ENCODE results near the gene SIM1.

Gene SIM1

DNA sequence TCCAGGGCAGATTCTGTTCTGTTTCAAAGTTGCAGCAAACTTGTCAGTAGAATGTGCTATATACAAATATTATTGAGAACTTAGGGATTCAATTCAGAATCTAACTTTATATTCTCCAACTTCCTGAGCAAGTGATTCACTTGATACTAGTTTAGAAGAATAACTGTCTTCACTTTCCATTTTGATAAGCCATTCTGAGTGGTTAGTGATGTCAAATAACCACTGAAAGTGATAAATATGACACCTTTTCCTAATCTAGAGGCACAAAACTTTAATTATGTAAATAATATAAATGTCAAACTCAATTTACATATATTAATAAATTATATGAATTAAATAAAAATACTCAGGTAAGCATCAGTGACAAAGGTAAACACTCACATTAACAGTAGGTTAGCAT is 20.5 kb upstream of the SIM1 start:
- no peak overlapping the region for H4K91ac ChIP-seq (ENCODE audit: low read length)
- no peaks in the 10 kb centered on the region for H3K4me1 ChIP-seq (ENCODE audit: control insufficient read depth, insufficient read depth, low read depth, low read length)
- H3K18ac ChIP-seq (ENCODE audit: low read depth in 1 of 2, low read length in 2 of 2), result no peak overlapping the region
- H3K14ac ChIP-seq (ENCODE audit: low read length in 2 of 2), result no peak overlapping the region
- H2BK15ac ChIP-seq (ENCODE audit: low read depth, poor library complexity, severe bottlenecking), result no peak overlapping the region
- no peak overlapping the region for H3K9ac ChIP-seq (ENCODE audit: low read length)
- no peak overlapping the region for H3K4ac ChIP-seq (ENCODE audit: low read depth in 1 of 2, low read length in 2 of 2)
- H3K4me2 ChIP-seq (ENCODE audit: low read length, poor library complexity, severe bottlenecking), result no peak overlapping the region
- no peaks in the 10 kb centered on the region for H3K36me3 ChIP-seq (ENCODE audit: control insufficient read depth in 1 of 2, insufficient read depth in 2 of 2, low read depth in 1 of 2, low read length in 2 of 2)
- H3K9me3 ChIP-seq (ENCODE audit: control insufficient read depth, low read length), result no peaks in the 10 kb centered on the region
- no peak overlapping the region for H3K27ac ChIP-seq (ENCODE audit: low read length, poor library complexity, severe bottlenecking)
- H2BK5ac ChIP-seq (ENCODE audit: low read depth, low read length, poor library complexity, severe bottlenecking), result no peak overlapping the region
- no peak overlapping the region for H4K8ac ChIP-seq (ENCODE audit: low read length)
- no peak overlapping the region for H2BK12ac ChIP-seq (ENCODE audit: low read length in 2 of 2)
- H3K79me1 ChIP-seq (replicated peaks; ENCODE audit: low read length, poor library complexity, severe bottlenecking), result no peaks in the 10 kb centered on the region
- H3K4me3 ChIP-seq (ENCODE audit: insufficient read depth in 1 of 2, low read depth in 1 of 2, low read length in 2 of 2), result no peak overlapping the region
- no peak overlapping the region for H2AK5ac ChIP-seq (ENCODE audit: low read length, severe bottlenecking)
- DNase-seq, result no peak
- H3K23ac ChIP-seq (ENCODE audit: low read length in 2 of 2), result no peak overlapping the region
- no peak overlapping the region for H2AFZ ChIP-seq (ENCODE audit: low read depth, low read length)
- H2BK120ac ChIP-seq (ENCODE audit: low read depth, low read length), result no peak overlapping the region
- no peaks in the 10 kb centered on the region for H3K27me3 ChIP-seq (ENCODE audit: control insufficient read depth in 1 of 2, insufficient read depth in 1 of 2, low read length in 2 of 2)

DNA sequence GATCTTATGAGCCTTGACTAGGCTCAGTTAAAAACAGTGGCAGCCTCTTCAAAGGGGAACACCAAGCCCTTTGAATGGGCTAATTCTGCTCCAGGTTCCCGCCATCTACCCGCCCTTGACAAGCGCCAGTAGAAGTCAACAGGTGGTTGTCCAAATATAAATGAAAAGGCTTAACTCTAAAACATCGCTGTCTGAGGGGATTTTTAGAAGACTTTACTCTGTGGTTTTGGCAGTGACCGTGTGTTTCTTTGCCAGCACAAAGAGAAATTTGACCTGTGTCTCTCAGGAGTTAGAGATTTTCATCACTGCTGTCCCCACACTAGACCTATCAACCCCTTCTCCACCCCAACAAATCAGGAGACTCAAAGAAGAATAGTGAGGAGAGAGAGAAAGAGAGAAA is 19.8 kb upstream of the SIM1 start:
- 97% methylated on average over 3 of the region's 5 CpGs for WGBS
- Histone ChIP-seq H3K79me1 (replicated peaks; ENCODE audit: low read length, poor library complexity, severe bottlenecking) (no peaks in the 10 kb centered on the region), H2AFZ (ENCODE audit: low read depth, low read length) (no peak overlapping the region), H3K4me1 (ENCODE audit: control insufficient read depth, insufficient read depth, low read depth, low read length) (no peaks in the 10 kb centered on the region), H2BK5ac (ENCODE audit: low read depth, low read length, poor library complexity, severe bottlenecking) (no peak overlapping the region), H3K9me3 (ENCODE audit: control insufficient read depth, low read length) (no peaks in the 10 kb centered on the region), H4K8ac (ENCODE audit: low read length) (no peak overlapping the region), H2AK5ac (ENCODE audit: low read length, severe bottlenecking) (no peak overlapping the region), H3K23ac (ENCODE audit: low read length in 2 of 2) (no peak overlapping the region), H3K14ac (ENCODE audit: low read length in 2 of 2) (no peak overlapping the region), H3K18ac (ENCODE audit: low read depth in 1 of 2, low read length in 2 of 2) (no peak overlapping the region), H2BK120ac (ENCODE audit: low read depth, low read length) (no peak overlapping the region), H3K27ac (ENCODE audit: low read length, poor library complexity, severe bottlenecking) (no peak overlapping the region), H3K4me2 (ENCODE audit: low read length, poor library complexity, severe bottlenecking) (no peak overlapping the region), H3K27me3 (ENCODE audit: control insufficient read depth in 1 of 2, insufficient read depth in 1 of 2, low read length in 2 of 2) (no peaks in the 10 kb centered on the region), H3K4me3 (ENCODE audit: insufficient read depth in 1 of 2, low read depth in 1 of 2, low read length in 2 of 2) (no peak overlapping the region), H4K91ac (ENCODE audit: low read length) (no peak overlapping the region), H3K4ac (ENCODE audit: low read depth in 1 of 2, low read length in 2 of 2) (no peak overlapping the region), H3K36me3 (ENCODE audit: control insufficient read depth in 1 of 2, insufficient read depth in 2 of 2, low read depth in 1 of 2, low read length in 2 of 2) (no peaks in the 10 kb centered on the region), H3K9ac (ENCODE audit: low read length) (no peak overlapping the region), H2BK12ac (ENCODE audit: low read length in 2 of 2) (no peak overlapping the region), H2BK15ac (ENCODE audit: low read depth, poor library complexity, severe bottlenecking) (no peak overlapping the region)
- DNase-seq, result no peak

- Histone ChIP-seq H2BK120ac (ENCODE audit: low read depth, low read length) (no peak overlapping the region), H3K27ac (ENCODE audit: low read length, poor library complexity, severe bottlenecking) (no peak overlapping the region), H2BK5ac (ENCODE audit: low read depth, low read length, poor library complexity, severe bottlenecking) (no peak overlapping the region), H2BK12ac (ENCODE audit: low read length in 2 of 2) (no peak overlapping the region), H3K79me1 (replicated peaks; ENCODE audit: low read length, poor library complexity, severe bottlenecking) (no peaks in the 10 kb centered on the region), H3K36me3 (ENCODE audit: control insufficient read depth in 1 of 2, insufficient read depth in 2 of 2, low read depth in 1 of 2, low read length in 2 of 2) (no peaks in the 10 kb centered on the region), H3K4me3 (ENCODE audit: insufficient read depth in 1 of 2, low read depth in 1 of 2, low read length in 2 of 2) (no peak overlapping the region), H3K9ac (ENCODE audit: low read length) (no peak overlapping the region), H3K27me3 (ENCODE audit: control insufficient read depth in 1 of 2, insufficient read depth in 1 of 2, low read length in 2 of 2) (no peaks in the 10 kb centered on the region), H3K4me2 (ENCODE audit: low read length, poor library complexity, severe bottlenecking) (no peak overlapping the region), H3K9me3 (ENCODE audit: control insufficient read depth, low read length) (no peaks in the 10 kb centered on the region), H3K4me1 (ENCODE audit: control insufficient read depth, insufficient read depth, low read depth, low read length) (no peaks in the 10 kb centered on the region), H3K14ac (ENCODE audit: low read length in 2 of 2) (no peak overlapping the region), H4K91ac (ENCODE audit: low read length) (no peak overlapping the region), H4K8ac (ENCODE audit: low read length) (no peak overlapping the region), H3K18ac (ENCODE audit: low read depth in 1 of 2, low read length in 2 of 2) (no peak overlapping the region), H2BK15ac (ENCODE audit: low read depth, poor library complexity, severe bottlenecking) (no peak overlapping the region), H2AFZ (ENCODE audit: low read depth, low read length) (no peak overlapping the region), H3K4ac (ENCODE audit: low read depth in 1 of 2, low read length in 2 of 2) (no peak overlapping the region), H3K23ac (ENCODE audit: low read length in 2 of 2) (no peak overlapping the region), H2AK5ac (ENCODE audit: low read length, severe bottlenecking) (no peak overlapping the region)
- WGBS, result 85% methylated on average over 2 of the region's 2 CpGs
- DNase-seq, result no peak
Observed at GRCh38 chr6:100482698-100483097, 18.0 kb upstream of the SIM1 start.

GRCh38 chr6:100479179-100480035 is 14.7 kb upstream of the SIM1 start:
- H3K27ac ChIP-seq (ENCODE audit: low read length, poor library complexity, severe bottlenecking), result no peak overlapping the region
- WGBS, result 79% methylated on average over 2 of the region's 3 CpGs
- no peaks in the 10 kb centered on the region for H3K4me1 ChIP-seq (ENCODE audit: control insufficient read depth, insufficient read depth, low read depth, low read length)
- no peak overlapping the region for H4K8ac ChIP-seq (ENCODE audit: low read length)
- no peaks in the 10 kb centered on the region for H3K9me3 ChIP-seq (ENCODE audit: control insufficient read depth, low read length)
- H3K9ac ChIP-seq (ENCODE audit: low read length), result no peak overlapping the region
- no peak overlapping the region for H2AFZ ChIP-seq (ENCODE audit: low read depth, low read length)
- no peak overlapping the region for H2AK5ac ChIP-seq (ENCODE audit: low read length, severe bottlenecking)
- H3K23ac ChIP-seq (ENCODE audit: low read length in 2 of 2), result no peak overlapping the region
- H4K91ac ChIP-seq (ENCODE audit: low read length), result no peak overlapping the region
- H2BK15ac ChIP-seq (ENCODE audit: low read depth, poor library complexity, severe bottlenecking), result no peak overlapping the region
- no peak overlapping the region for H2BK120ac ChIP-seq (ENCODE audit: low read depth, low read length)
- peaks cover 0 to 3% of the 10 kb centered on the region in 2 experiments for H3K27me3 ChIP-seq (ENCODE audit: control insufficient read depth in 1 of 2, insufficient read depth in 1 of 2, low read length in 2 of 2)
- no peak overlapping the region for H3K4me2 ChIP-seq (ENCODE audit: low read length, poor library complexity, severe bottlenecking)
- H3K79me1 ChIP-seq (replicated peaks; ENCODE audit: low read length, poor library complexity, severe bottlenecking), result no peaks in the 10 kb centered on the region
- no peak overlapping the region for H2BK5ac ChIP-seq (ENCODE audit: low read depth, low read length, poor library complexity, severe bottlenecking)
- H3K4me3 ChIP-seq (ENCODE audit: insufficient read depth in 1 of 2, low read depth in 1 of 2, low read length in 2 of 2), result no peak overlapping the region
- H3K14ac ChIP-seq (ENCODE audit: low read length in 2 of 2), result no peak overlapping the region
- peak; percentile 47 for DNase-seq
- no peak overlapping the region for H3K4ac ChIP-seq (ENCODE audit: low read depth in 1 of 2, low read length in 2 of 2)
- no peaks in the 10 kb centered on the region for H3K36me3 ChIP-seq (ENCODE audit: control insufficient read depth in 1 of 2, insufficient read depth in 2 of 2, low read depth in 1 of 2, low read length in 2 of 2)
- no peak overlapping the region for H2BK12ac ChIP-seq (ENCODE audit: low read length in 2 of 2)
- no peak overlapping the region for H3K18ac ChIP-seq (ENCODE audit: low read depth in 1 of 2, low read length in 2 of 2)
